HG02885 (cell line): ENCODE results near the gene CRACR2A.

ENCODE experiments used
- ATAC-seq: cut with Tn5 transposase; IDR thresholded peaks from one replicate; pipeline ENCODE4 v1.9.1; 2021; ENCODE audit warnings: mild to moderate bottlenecking; ENCODE audit not compliant: unreplicated experiment, poor library complexity

CRACR2A gene

DNA sequence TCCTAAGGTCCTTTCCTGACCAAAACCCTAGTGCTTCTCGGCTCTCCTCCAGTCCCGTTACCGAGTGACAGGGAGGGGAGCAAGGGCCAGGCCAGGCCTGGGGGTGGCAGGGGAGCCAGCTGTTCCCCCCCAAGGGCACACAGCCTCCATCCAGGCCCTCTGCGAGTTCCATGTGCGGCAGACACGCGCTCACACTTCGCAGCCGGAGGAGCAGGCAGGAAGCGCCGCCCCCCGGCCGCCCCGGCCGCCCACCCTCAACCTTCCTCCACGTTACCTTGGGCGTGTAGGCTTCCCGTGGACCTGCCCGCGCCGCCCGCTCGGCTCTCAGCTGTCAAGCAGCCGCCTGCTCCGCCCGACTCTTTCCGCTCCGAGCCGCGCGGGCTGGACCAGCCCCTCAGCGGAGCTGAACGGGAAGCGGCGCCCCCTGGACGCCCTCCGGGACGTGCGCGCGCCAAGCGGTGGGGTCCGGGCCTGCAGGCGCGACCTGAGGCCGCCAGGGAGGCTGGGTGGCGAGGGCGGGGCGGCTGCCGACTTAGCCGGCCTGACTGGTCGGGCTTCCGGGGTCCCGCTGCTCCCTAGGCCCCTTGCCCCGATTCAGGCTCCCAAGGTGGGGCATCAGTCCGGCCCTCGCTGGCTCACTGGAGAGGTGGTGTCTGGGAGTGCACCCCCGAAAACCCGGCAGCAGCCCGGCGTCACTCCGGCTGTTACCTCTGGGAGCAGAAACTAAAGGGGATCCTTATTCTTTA, at the start of gene CRACR2A:
TSS of gene CRACR2A (minus strand) at position 369 of the 746 bp plus-strand sequence. CDS start 56,110 bp downstream, outside the sequence.
- ATAC-seq: peak; percentile 88

DNA sequence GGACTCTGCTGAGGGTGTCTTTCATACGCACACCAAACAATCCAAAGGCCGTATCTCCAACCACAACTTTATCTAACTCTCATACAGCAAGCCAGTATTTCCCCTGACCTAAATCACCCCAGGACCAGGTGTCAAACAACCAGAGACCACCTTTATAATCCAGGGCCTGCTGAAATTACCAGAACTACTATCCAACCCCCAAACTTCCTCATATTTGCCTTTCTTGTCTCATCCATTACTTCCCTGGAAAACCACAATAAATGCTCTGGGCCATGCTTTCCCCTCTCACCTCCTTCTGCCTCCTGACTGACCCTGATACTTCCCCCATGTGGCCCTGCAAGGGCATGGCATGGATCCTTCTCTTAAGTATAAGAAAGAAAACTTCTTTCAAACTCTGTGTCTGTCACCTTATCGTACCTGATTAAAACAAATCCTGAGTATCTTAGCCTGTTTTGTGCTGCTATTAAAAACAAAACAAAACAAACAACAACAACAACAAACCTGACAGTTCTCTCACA, 44.7 kb upstream of the CRACR2A start:
- ATAC-seq: no peak

DNA sequence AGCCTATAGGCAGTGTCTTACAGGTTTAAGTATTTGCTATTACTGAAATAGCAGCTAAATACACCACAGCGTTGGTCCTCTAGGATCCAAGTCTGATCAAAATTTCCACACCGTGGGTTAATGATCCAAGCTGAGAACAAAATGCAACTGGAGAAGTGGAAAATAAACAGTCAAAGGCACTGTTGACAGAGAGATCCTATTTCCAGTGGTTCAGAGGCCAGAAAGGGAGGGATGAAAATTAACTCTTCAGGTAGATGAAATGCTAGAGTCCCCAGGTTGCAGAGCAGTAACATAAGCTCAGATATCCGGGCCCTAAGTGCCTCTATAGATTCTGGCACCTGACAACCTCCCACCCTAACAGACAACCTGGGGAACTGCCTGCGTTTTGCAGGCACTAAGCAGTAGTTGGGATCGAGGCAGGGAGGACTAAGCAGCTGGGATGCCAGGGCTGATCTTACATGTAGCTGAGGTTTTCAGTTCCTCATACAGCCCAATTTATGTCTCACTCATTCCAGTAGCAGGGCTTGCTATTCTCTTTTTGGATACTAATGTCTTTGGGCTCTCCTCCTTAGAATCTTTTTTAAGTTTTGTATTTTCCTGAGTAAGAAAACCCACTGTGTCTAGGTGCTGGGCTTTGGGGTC, 42.7 kb upstream of the CRACR2A start:
- no peak for ATAC-seq

GRCh38 chr12:3795066-3795465, 42.2 kb upstream of the CRACR2A start:
- no peak for ATAC-seq

- ATAC-seq: no peak
Observed at GRCh38 chr12:3792623-3793288, 39.8 kb upstream of the CRACR2A start.

GRCh38 chr12:3791256-3791874, 38.5 kb upstream of the CRACR2A start:
- no peak for ATAC-seq

GRCh38 chr12:3790642-3791041, 37.7 kb upstream of the CRACR2A start:
- ATAC-seq: no peak

DNA sequence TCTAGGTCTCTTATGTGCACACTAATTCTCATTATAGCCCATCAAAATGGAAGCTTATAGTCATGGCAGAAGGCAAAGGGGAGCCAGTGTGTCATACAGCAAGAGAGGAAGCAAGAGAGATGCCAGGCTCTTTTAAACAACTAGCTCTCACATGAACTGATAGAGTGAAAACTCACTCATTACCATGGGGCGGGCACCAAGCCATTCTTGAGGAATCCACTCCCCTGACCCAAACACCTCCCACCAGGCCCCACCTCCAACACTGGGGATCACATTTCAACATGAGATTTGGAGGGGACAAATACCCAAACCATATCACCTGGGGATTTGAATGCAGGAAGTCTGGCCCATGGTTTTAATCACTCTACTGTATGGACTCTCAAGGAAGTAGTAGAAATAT, 36.9 kb upstream of the CRACR2A start:
- ATAC-seq: no peak

DNA sequence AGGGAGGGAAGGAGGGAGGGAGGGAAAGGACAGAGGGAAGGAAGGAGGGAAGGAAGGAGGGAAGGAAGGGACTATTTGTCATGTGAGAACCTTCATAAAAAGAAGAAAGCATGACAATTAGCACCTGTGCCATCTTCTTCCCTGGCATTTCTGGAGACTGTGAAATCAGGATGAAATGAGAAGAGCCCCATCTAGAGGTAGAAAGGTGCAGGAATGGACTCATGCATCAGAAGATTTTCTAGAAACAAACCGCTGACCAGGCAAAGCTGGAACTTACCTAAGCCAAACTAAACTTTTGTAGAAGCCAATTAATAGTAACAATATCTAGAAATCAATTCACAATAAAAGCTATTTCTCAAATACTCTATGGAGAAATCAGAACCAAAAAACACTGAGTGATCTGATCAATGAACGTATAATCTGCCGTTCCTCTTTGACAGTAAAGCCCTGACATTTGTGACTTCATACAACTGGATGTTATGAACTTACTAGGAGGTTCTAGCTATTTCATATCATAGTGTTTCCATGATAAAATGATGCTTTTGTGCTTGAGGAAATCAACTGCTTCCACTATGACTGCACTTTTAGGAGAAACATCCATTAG, 24.4 kb upstream of the CRACR2A start:
- no peak for ATAC-seq

GRCh38 chr12:3775385-3776035, 22.6 kb upstream of the CRACR2A start:
- no peak for ATAC-seq

GRCh38 chr12:3772380-3772779, 19.5 kb upstream of the CRACR2A start:
- no peak for ATAC-seq

GRCh38 chr12:3771853-3772252, 18.9 kb upstream of the CRACR2A start:
- no peak for ATAC-seq

- ATAC-seq: no peak
Observed at GRCh38 chr12:3770891-3771290, 18.0 kb upstream of the CRACR2A start.

DNA sequence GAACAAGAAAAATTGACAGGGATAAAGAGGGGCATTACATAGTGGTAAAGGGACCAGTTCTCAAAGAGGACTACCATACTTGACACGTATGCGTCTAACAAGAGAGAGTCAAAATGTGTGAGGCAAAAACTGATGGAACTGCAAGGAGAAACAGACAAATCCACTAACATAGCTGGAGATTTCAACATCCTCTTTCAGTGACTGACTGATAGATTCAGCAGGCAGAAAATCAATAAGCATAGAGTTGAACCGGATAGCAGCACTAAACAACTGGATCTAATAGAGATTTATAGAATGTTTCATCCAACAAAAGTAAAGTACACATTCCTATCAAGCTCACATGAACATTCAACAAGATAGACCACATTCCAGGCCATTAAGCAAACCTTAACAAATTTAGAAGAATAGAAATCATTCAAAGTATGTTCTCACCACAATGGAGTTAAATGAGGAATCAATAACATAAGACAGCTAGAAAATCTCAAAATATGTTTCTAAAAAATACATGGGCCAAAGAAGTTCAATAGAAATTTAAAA, 16.1 kb upstream of the CRACR2A start:
- ATAC-seq: no peak

DNA sequence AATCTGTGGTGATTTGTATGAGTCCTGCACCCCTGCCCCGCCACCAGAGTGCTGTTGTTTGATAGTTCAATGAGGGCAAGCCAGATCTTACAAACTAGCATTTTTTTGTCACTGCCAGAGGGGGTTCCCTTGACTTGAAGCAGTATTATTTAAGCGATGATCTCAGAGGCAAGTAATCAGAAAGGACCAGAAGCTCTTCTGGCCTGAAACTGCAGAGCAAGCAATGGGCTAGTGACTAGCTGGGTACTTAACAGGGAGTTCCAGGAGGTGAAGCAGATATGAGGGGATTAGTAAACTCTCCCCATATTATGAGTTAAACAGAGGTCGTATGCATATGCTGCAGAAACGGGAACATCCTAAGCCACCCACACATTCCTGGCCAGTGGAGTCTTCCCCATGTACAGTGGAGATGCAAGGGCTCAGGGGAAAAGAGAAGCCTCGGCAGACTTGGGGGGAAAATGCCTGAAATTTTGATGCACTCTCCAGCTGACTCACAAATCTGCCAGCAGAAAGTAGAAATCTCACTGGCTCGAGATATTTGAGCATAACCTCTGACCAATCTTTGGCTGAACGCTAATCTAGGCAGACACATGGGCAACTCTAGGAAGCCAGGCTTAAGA, 8.3 kb upstream of the CRACR2A start:
- ATAC-seq: no peak

DNA sequence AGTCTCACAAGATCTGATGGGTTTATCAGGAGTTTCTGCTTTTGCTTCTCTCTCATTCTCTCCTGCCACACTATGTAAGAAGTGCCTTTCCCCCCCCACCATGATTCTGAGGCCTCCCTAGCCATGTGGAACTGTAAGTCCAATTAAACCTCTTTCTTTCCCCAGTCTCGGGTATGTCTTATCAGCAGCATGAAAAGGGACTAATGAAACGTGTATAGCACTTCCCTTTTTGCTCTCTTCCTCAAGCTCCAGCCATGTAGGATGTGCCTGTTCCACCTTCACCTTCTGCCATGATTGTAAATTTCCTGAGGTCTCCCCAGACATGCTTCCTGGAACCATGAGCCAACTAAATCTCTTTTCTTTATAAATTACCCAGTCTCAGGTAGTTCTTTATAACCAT, 7.0 kb upstream of the CRACR2A start:
- no peak for ATAC-seq

DNA sequence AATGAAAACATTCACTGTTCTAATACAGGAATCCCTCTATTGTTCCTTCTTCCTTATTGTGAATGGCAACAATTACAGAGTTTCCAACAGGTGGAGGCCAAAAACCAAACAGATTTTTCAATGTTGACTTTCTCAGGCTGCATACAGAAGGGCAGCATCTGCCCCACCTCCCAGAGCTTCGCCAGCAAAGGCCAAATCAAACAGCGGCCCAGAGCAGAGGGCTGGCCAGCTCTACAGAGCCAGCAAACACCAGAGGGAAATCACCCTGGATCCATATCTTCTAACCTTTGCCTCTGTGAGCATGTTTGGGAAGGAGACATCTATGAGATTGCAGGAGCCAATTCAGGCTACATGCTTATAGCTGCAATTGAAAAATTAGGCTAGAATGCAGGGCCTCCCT, 4.4 kb upstream of the CRACR2A start:
- no peak for ATAC-seq

- ATAC-seq: no peak
Observed at GRCh38 chr12:3755898-3756297, 3.0 kb upstream of the CRACR2A start.
